ENCODE measurements around the gene ATP8B2.

Gene ATP8B2

DNA sequence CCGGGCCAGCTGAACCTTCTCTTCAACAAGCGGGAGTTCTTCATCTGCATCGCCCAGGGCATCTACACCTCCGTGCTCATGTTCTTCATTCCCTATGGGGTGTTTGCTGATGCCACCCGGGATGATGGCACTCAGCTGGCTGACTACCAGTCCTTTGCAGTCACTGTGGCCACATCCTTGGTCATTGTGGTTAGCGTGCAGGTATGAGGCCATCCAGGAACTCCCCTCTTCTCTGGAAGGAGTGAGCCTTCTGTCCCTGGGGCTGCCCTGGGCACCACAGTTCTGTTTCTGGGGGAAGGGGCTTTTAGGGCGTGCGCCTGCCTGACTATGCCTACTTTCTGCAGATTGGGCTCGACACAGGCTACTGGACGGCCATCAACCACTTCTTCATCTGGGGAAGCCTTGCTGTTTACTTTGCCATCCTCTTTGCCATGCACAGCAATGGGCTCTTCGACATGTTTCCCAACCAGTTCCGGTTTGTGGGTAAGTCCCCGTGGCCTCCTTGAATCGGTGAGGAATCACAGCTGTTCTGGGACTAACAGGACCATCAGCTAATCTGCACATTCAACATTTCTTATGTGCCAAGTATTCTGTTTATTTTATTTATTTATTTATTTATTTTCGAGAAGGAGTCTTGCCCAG, 21.1 kb downstream of the ATP8B2 start:
- H3K36me3 Mint-ChIP-seq (ENCODE audit: low read depth): peaks cover 68% of the 10 kb centered on the region
- peaks cover 4% of the 10 kb centered on the region for H3K4me1 Mint-ChIP-seq
- H3K27ac Mint-ChIP-seq: no peak overlapping the region
- H3K9me3 Mint-ChIP-seq: no peaks in the 10 kb centered on the region
- no peaks in the 10 kb centered on the region for H3K27me3 Mint-ChIP-seq (ENCODE audit: low read depth)
- no peak overlapping the region for H3K4me3 Mint-ChIP-seq
- no peak for TF ChIP-seq CTCF (IDR thresholded peaks at IDR 0.05; ENCODE audit: unreplicated experiment in 3 of 3)

GRCh38 chr1:154347961-154348360, 22.6 kb downstream of the ATP8B2 start:
- H3K27me3 Mint-ChIP-seq (ENCODE audit: low read depth): peaks cover 4% of the 10 kb centered on the region
- H3K9me3 Mint-ChIP-seq: no peaks in the 10 kb centered on the region
- H3K36me3 Mint-ChIP-seq (ENCODE audit: low read depth): peaks cover 57% of the 10 kb centered on the region
- H3K4me1 Mint-ChIP-seq: peaks cover 12% of the 10 kb centered on the region
- H3K4me3 Mint-ChIP-seq: no peak overlapping the region
- H3K27ac Mint-ChIP-seq: no peak overlapping the region
- TF ChIP-seq CTCF (IDR thresholded peaks at IDR 0.05; ENCODE audit: unreplicated experiment in 3 of 3): no peak

GRCh38 chr1:154348429-154349076, 23.2 kb downstream of the ATP8B2 start:
- Mint-ChIP-seq H3K27ac (no peak overlapping the region), H3K4me1 (peaks cover 16% of the 10 kb centered on the region), H3K36me3 (ENCODE audit: low read depth) (peaks cover 51% of the 10 kb centered on the region), H3K27me3 (ENCODE audit: low read depth) (peaks cover 4% of the 10 kb centered on the region), H3K9me3 (no peaks in the 10 kb centered on the region), H3K4me3 (no peak overlapping the region)
- no peak for TF ChIP-seq CTCF (IDR thresholded peaks at IDR 0.05; ENCODE audit: unreplicated experiment in 3 of 3)

DNA sequence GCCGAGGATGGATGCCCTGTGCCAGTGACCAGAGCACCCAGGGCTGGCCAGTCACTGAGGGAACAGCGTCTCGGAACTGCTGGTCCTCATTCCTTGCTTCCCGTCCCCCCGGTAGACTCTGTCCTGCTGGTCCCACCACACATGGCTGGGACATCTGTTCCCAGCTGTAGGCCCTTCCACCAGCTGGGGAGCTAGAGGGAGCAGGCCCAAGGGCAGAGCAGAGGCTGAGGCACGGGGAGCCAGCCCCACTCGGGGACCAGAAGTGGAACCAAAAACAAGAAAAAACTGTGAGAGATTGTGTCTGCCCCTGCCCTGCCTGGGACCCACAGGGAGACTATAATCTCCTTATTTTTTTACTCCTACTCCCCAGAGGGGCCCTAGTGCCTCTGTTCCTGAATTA, 23.8 kb downstream of the ATP8B2 start:
- peaks cover 7% of the 10 kb centered on the region for H3K27me3 Mint-ChIP-seq (ENCODE audit: low read depth)
- peaks cover 45% of the 10 kb centered on the region for H3K36me3 Mint-ChIP-seq (ENCODE audit: low read depth)
- H3K9me3 Mint-ChIP-seq: no peaks in the 10 kb centered on the region
- no peak for TF ChIP-seq CTCF (IDR thresholded peaks at IDR 0.05; ENCODE audit: unreplicated experiment in 3 of 3)
- H3K4me3 Mint-ChIP-seq: no peak overlapping the region
- no peak overlapping the region for H3K27ac Mint-ChIP-seq
- H3K4me1 Mint-ChIP-seq: peaks cover 22% of the 10 kb centered on the region

- H3K27ac Mint-ChIP-seq: no peak overlapping the region
- TF ChIP-seq CTCF (IDR thresholded peaks at IDR 0.05; ENCODE audit: unreplicated experiment in 3 of 3): no peak
- peaks cover 35% of the 10 kb centered on the region for H3K36me3 Mint-ChIP-seq (ENCODE audit: low read depth)
Measured at GRCh38 chr1:154350383-154350782, 25.1 kb downstream of the ATP8B2 start.

More at GRCh38 chr1:154350383-154350782, 25.1 kb downstream of the ATP8B2 start:
- Mint-ChIP-seq H3K9me3 (no peaks in the 10 kb centered on the region), H3K4me1 (peaks cover 29% of the 10 kb centered on the region), H3K4me3 (no peak overlapping the region), H3K27me3 (ENCODE audit: low read depth) (peaks cover 16% of the 10 kb centered on the region)

Data from nephron (organoid).